ENCODE data around the gene PRKG1.

DNA sequence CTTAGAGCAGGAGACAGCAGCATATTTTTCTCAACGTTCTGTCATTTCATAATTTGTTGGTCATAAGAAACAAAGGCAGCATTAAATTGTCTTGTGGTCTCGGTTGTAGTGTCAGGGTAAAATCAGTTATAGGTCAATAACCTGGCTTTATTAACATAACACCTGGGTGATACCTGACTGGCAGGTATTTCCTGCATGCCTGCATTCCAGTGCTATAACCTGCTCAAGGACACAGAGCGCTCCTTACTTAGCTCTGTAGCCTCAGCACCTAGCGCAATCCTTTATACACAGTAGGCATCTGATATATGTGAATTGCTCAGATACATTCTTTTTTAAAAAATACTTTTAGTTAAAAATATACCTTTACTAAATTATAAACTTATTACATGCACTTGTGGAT lies 38.9 kb upstream of the PRKG1 start:
- TF ChIP-seq CTCF (IDR thresholded peaks at IDR 0.05) (no peak), POLR2A (IDR thresholded peaks at IDR 0.05) (no peak)

All from Peyer's patch (tissue), 4 donors.